Measurements from ENCODE around the gene TNS2.

The TNS2 gene

GRCh38 chr12:53067993-53068770, 18.3 kb downstream of the TNS2 start:
- no peak for DNase-seq (ENCODE audit: low spot score)

GRCh38 chr12:53068811-53069585, 19.1 kb downstream of the TNS2 start:
- DNase-seq (ENCODE audit: low spot score), result no peak

DNA sequence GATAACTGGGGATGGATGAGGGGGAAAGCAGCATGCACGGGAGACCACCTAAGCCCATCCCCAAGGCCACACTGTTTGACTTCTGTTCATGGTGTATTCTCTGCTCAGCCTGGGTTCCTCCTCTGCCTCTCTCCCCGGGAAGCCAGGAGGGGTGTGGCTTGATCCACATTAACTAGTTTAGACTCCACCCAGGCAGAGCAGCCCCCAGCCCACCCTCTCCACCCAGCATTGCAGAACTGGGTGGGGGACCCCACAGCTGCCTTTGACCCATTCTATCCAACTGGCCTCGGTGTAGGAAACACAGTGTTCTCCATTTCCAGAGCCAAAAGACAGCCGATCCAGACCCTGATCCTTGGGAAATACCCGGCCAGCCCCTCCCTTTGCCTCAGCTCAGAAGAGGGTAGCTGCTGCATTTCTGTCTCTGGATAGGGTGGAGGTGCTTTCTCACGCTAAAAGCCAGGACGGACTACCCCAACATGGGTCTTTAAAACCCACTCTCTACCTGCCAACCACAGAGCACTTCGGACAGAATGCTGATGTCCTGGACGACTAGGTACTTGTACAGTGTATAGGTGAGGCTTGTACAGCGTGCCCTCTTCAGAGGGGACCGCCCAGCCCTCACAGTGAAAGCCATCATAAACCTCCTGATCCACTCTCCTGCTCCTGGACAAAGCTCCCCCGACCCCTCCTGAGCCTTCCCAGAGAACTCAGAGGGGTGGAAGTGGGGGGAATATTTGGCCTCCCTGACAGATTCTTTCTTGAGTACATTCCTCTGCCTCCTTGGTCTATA, 20.0 kb downstream of the TNS2 start:
- no peak for DNase-seq (ENCODE audit: low spot score)

GRCh38 chr12:53070877-53071492, 21.1 kb downstream of the TNS2 start:
- DNase-seq (ENCODE audit: low spot score), result no peak

DNA sequence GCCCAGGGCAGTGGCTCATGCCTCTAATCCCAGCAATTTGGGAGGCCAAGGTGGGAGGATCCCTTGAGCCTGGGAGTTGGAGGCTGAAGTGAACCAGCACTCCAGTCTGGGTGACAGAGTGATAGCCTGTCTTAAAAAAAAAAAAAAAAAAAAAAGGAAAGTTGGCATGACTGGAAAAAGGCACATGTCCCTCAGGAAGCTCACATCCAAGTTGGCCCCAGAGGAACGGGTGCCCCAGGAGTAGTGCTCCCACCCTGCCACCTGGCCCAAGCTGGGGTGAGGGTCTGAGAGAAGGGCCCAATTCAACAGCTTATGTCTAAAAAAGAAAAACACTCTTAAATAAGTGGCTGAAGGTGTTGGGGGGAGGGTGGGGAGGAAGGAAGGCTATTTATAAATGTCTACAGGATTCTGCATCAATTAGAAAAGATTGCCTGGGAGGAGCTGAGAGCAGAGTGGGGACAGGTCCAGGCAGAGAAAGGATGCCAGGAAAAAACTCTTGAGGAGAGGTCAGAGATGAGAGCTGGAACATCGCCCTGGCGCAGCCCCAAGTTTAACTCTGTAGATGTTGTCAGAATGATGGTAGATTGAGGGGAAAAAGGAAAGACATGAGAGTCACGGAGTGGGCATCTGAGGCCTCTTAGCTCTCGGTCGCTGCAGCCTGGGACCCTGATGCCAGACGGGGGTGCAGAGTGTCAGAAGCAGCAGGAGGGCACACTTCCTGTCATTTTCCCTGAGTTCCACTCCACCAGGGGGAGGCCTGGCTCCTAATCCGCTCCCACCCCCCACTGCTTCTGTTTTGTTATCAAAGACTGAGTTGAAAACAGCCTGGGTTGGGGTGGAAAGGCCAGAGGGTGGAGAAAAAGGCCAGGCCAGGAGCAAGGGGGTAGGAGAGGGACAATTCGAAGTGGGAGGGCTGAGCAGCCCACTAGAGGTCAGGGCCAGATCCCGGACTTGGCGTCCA, 22.0 kb downstream of the TNS2 start:
- no peak for DNase-seq (ENCODE audit: low spot score)

- no peak for DNase-seq (ENCODE audit: low spot score)
Observed at GRCh38 chr12:53073881-53074280, 24.0 kb downstream of the TNS2 start.

DNA sequence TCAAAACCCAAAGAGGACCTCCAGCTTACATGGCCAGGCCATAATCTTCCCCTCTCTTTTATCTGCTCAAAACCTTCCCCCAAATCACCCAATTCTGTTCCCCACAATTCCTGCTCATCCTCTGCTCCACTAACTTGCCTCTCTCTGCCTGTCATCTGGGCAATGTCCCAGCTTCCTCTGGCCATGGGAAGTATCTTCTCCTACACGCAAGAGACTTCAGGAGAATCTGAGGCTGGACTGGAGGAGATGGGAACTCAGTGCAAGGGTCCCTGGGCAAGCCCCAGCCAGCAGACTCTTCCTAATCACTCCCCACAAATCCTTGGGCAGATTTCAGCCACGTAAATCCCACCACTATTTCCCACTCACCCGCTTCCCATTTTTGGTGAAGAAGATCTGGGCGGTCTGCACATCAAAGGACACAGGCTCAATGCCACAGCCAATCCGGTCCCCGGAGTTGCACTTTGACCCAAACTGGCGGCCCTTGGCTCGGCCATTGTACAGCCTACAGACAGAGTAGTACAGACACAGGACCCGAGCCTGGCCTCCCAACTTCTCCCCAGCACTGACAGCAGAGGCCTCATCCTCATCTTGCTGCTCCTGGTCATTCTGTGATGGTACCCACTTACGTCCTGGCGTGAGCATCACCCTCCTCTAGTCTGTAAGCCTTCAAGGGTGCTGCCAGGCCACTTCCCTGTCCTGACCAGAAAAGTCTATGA, 24.6 kb downstream of the TNS2 start:
- DNase-seq (ENCODE audit: low spot score), result no peak

DNA sequence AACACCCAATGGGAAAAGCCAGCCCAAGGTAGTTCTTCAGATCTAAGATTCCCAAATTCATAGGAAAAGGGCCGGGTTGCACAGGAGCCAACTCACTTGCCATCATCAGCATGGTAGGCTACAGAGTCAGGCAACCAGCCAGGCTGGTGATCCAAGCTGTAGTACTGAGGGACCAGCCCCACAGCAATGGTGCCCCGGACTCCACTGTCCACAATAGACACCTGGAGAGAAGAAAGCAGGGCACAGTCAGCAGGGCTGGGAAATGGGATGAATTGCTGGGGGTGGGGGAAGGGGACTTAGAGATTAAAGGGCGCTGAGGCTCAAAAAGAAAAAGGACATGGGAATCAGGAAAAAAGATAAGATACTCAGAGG, 25.1 kb downstream of the TNS2 start:
- no peak for DNase-seq (ENCODE audit: low spot score)

- DNase-seq (ENCODE audit: low spot score), result no peak
Observed at GRCh38 chr12:53076461-53076860, 26.6 kb downstream of the TNS2 start.

- no peak for DNase-seq (ENCODE audit: low spot score)
Observed at GRCh38 chr12:53077030-53077429, 27.2 kb downstream of the TNS2 start.

DNA sequence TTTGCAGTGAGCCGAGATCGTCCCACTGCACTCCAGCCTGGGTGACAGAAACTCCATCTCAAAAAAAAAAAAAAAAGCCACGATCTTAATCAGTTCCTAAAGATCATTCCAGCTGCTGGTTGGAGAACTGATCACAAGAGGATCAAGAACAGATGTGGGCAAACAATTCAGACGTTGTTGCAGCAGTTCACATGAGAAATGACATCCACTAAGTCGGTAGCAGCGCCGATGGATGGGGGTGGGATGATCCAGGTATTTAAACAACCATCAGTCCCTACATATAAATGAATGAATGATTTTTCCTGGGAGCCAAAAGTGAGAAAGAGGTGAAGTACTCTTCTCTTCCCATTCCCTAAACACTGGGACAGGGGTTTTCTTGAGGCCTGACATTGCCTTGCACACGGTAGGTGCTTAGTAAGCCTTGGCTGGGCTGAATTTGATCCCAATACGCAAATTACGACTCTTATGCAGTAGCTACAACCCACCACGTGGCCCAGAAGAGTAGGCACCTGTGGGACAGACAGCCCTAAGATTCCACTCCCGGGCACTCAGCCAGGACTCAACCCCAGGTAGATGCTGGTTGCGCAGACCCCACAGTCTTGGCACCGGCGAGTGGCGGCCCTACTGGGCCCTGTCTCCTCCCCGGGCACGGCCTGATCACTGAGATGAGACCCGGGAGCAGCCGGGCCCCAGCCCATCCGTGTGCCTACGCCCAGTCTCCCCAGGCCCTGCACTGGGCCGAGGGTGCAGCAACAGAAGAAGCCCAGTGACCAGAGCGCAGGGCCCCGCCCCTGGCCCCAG, 28.8 kb downstream of the TNS2 start:
- DNase-seq (ENCODE audit: low spot score), result peak; percentile 34

GRCh38 chr12:53079226-53080117, 29.6 kb downstream of the TNS2 start, which contains the start of gene SPRYD3:
SPRYD3 (minus strand) TSS chr12:53079390; CDS start chr12:53079333, 57 bp downstream.
- DNase-seq (ENCODE audit: low spot score), result peak; percentile 97

DNA sequence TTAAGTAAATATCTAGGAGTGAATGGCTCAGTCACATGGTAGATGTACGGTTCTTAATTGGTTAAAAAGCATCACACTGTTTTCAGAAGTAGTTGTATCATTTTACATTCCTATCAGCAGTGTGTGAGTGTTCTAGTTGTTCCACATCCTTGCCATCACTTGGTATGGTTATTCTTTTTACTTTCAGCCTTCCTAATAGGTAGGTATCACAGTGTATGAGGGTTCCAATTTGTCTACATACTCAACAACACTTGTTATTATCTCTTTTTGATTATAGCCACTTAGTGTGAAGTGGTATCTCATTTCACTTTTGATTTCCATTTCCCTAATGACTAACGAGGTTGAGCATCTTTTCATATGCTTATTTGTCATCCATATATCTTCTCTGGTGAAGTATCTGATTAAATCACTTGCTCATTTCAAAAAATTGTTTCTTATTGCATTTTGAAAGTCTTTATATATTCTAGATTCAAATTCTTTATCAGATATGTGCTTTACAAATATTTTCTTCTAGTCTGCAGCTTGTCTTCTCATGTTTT, 32.8 kb downstream of the TNS2 start:
- DNase-seq (ENCODE audit: low spot score), result no peak

DNA sequence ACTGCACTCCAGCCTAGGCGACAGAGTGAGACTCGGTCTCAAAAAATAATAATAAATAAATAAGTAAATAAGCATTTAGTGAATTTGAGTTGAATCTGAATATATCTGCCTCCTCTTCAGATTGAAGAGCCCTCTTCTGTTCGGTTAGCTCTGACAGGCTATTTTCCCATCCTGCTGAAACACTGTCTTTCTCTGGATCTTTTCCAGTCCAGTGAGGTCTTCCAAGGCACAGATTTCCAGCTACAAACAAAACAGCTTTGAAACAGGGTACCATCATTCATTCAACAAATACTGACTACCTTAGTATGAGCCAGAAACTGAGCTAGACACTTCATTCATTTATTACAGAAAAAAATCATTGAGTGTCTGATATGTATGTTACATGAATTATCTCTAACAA, 36.5 kb downstream of the TNS2 start:
- no peak for DNase-seq (ENCODE audit: low spot score)

DNA sequence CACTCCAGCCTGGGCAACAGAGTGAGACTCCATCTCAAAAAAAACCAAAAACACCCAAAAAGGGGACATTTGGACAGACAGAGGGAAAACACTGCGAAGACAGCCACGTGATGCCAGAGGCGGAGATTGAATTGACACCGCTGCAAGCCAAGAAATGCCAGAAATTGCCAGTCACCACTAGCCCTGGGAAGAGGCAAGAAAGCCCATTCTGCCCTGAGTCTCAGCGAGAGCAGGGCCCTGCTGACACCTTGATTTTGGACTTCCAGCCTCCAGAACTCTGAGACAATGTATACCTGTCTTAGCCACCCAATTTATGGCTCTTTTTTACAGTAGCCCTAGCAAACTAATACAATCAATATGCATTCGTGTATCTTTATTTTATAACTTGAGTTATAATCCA, 40.2 kb downstream of the TNS2 start:
- no peak for DNase-seq (ENCODE audit: low spot score)

DNA sequence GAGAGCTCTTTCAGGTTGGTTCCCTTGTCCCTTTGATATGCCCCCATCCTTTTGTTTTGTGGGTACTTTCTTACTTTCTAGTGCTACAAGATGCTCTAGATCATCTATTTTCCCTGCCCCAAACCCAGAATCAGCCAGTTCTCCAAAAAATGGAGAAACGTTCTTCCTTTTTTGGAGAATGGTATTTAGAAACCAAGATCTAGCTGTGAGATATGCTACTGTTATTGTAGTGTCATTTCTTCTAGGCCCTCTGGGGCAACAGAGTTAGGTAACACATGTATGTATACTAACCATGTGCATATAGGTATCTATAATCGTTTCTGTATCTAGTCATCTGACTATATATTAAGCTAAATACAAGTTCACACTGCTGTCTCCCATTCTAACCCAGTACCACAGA, 40.7 kb downstream of the TNS2 start:
- DNase-seq (ENCODE audit: low spot score), result no peak

GRCh38 chr12:53091756-53092155, 41.9 kb downstream of the TNS2 start:
- no peak for DNase-seq (ENCODE audit: low spot score)

DNA sequence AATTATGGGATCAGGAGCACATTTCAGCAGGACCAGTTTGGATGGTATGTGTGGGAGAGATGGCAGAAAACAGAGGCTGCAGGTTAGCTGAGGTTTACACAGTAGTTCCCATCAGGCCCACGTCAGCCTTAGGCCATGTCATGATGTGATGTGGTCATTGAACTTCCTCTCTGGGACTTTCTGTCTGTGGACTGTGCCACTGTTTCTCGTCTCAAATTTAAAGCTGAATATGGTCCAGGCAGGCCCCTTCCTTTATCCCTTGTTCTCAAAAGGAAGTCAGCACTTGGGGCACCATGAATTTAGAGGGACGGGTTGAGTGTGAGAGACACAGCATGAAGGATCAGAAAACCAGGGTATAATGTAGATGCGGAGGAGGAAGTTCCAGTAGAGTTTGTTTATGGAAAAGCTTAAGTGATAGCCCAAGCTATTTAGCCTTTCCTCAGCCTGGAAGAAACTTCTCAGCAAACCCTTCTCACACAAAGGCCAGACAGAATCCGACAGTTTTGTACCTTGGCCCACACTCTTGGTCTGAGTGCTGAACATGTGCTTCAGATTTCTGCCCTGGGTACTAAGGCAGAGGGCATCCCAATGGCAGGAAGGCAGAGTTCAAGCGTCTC, 44.0 kb downstream of the TNS2 start:
- no peak for DNase-seq (ENCODE audit: low spot score)
